GM23338 (cell line): ENCODE results near the gene SLC26A4. TPM values are rescaled to one million over a fixed set of nuclear protein-coding genes. Genes with fewer than 3 reads are reported as not detected.

Experiments used
- ATAC-seq: fragments of 200-7000 bp; cut with Tn5 transposase; 3 replicates; pipeline ENCODE4 v1.9.1; 2020
- DNase-seq: peaks from one replicate; pipeline ENCODE4 v3.0.0-alpha.2; 2015; ENCODE audit warnings: low spot score
- H2AFZ ChIP-seq: fragments of 200-600 bp; sonication (generic); 2 replicates; pipeline ENCODE4 v1.8.0; 2016; ENCODE audit warnings: antibody characterized with exemption, mild to moderate bottlenecking, moderate library complexity
- H3F3A ChIP-seq: fragments of 200-600 bp; sonication (generic); replicated peaks from 2 replicates; pipeline ENCODE4 v1.8.0; 2017; ENCODE audit warnings: antibody characterized with exemption, mixed run types, low read depth
- H3K27ac ChIP-seq: fragments of 200-600 bp; sonication (generic); 2 replicates; pipeline ENCODE4 v1.6.1; 2016; ENCODE audit warnings: low read depth
- H3K27me3 ChIP-seq: fragments of 200-600 bp; sonication (generic); 2 replicates; pipeline ENCODE4 v1.8.0; 2016; ENCODE audit warnings: mild to moderate bottlenecking, mixed run types, moderate library complexity; ENCODE audit not compliant: insufficient read depth
- H3K36me3 ChIP-seq: fragments of 200-600 bp; sonication (generic); 2 replicates; pipeline ENCODE4 v1.8.0; 2016; ENCODE audit warnings: mild to moderate bottlenecking; ENCODE audit not compliant: insufficient read depth
- H3K4me1 ChIP-seq: fragments of 200-600 bp; sonication (generic); 2 replicates; pipeline ENCODE4 v1.8.0; 2016; ENCODE audit warnings: mild to moderate bottlenecking, moderate library complexity; ENCODE audit not compliant: insufficient read depth
- H3K4me2 ChIP-seq: fragments of 200-600 bp; sonication (generic); 2 replicates; pipeline ENCODE4 v1.7.1; 2017; ENCODE audit warnings: mixed run types
- H3K4me3 ChIP-seq: fragments of 200-600 bp; sonication (generic); 2 replicates; pipeline ENCODE4 v1.6.1; 2016; ENCODE audit warnings: mixed run types
- H3K79me2 ChIP-seq: fragments of 200-600 bp; sonication (generic); replicated peaks from 2 replicates; pipeline ENCODE4 v1.8.0; 2017; ENCODE audit warnings: mild to moderate bottlenecking; ENCODE audit not compliant: insufficient read depth
- H3K9me2 ChIP-seq: fragments of 200-600 bp; sonication (generic); 2 replicates; pipeline ENCODE4 v1.8.0; 2017; ENCODE audit not compliant: insufficient read depth
- H4K20me1 ChIP-seq: fragments of 200-600 bp; sonication (generic); replicated peaks from 2 replicates; pipeline ENCODE4 v1.8.0; 2017; ENCODE audit warnings: mild to moderate bottlenecking; ENCODE audit not compliant: insufficient read depth
- H3K27ac Mint-ChIP-seq: 2 replicates; pipeline ENCODE4 v1.8.0; 2020; ENCODE audit warnings: inconsistent platforms, mild to moderate bottlenecking, moderate library complexity, mixed read lengths
- H3K27me3 Mint-ChIP-seq: 3 replicates; pipeline ENCODE4 v1.8.0; 2022; ENCODE audit warnings: low read depth, mild to moderate bottlenecking, moderate library complexity, mixed read lengths, inconsistent platforms; ENCODE audit not compliant: insufficient read depth, poor library complexity
- H3K36me3 Mint-ChIP-seq: 3 replicates; pipeline ENCODE4 v1.8.0; 2021; ENCODE audit warnings: low read depth, mild to moderate bottlenecking, inconsistent platforms, moderate library complexity, mixed read lengths
- H3K4me1 Mint-ChIP-seq: 3 replicates; pipeline ENCODE4 v1.8.0; 2020; ENCODE audit warnings: mild to moderate bottlenecking, inconsistent platforms, mixed read lengths
- H3K4me3 Mint-ChIP-seq: 3 replicates; pipeline ENCODE4 v1.8.0; 2021; ENCODE audit warnings: moderate library complexity, mild to moderate bottlenecking, inconsistent platforms, mixed read lengths
- H3K9me3 Mint-ChIP-seq: 3 replicates; pipeline ENCODE4 v1.8.0; 2020; ENCODE audit warnings: moderate library complexity, mild to moderate bottlenecking, inconsistent platforms, mixed read lengths
- CREB1 ChIP-seq: fragments of 250-450 bp; sonication (Bioruptor Pico); IDR thresholded peaks from 2 replicates; pipeline ENCODE4 v1.5.0; 2020; ENCODE audit warnings: low read depth, mild to moderate bottlenecking, moderate library complexity
- CTCF ChIP-seq, 2 experiments: fragments of 200-600 bp in 1 of 2; sonication (generic) in 1 of 2; conservative IDR thresholded peaks; 2 replicates each; pipeline versions ENCODE4 v1.5.1 to v1.6.1; 2016 to 2017; ENCODE audit warnings: antibody characterized with exemption in 2 of 2, low read depth in 2 of 2, mild to moderate bottlenecking in 2 of 2, moderate library complexity in 1 of 2
- ETS1 ChIP-seq: IDR thresholded peaks from 2 replicates; pipeline ENCODE4 v1.6.1; 2016; ENCODE audit warnings: antibody characterized with exemption
- EZH2 ChIP-seq: fragments of 200-600 bp; sonication (generic); IDR thresholded peaks from one replicate; pipeline ENCODE4 v1.8.0; 2017; ENCODE audit warnings: antibody characterized with exemption, mild to moderate bottlenecking, low read depth; ENCODE audit not compliant: unreplicated experiment
- EZH2phosphoT487 ChIP-seq: fragments of 200-600 bp; sonication (generic); IDR thresholded peaks from one replicate; pipeline ENCODE4 v1.8.1; 2018; ENCODE audit warnings: antibody characterized with exemption; ENCODE audit not compliant: unreplicated experiment
- JUNB ChIP-seq: IDR thresholded peaks from one replicate; pipeline ENCODE4 v1.6.1; 2016; ENCODE audit warnings: antibody characterized with exemption; ENCODE audit not compliant: unreplicated experiment
- NANOG ChIP-seq: IDR thresholded peaks from 2 replicates; pipeline ENCODE4 v1.6.1; 2016; ENCODE audit warnings: antibody characterized with exemption, borderline replicate concordance
- POLR2AphosphoS5 ChIP-seq: IDR thresholded peaks from 2 replicates; pipeline ENCODE4 v1.6.1; 2016; ENCODE audit warnings: antibody characterized with exemption, low read depth
- REST ChIP-seq: IDR thresholded peaks from one replicate; pipeline ENCODE4 v1.6.1; 2018; ENCODE audit warnings: antibody characterized with exemption; ENCODE audit not compliant: unreplicated experiment
- STAT1 ChIP-seq: IDR thresholded peaks from one replicate; pipeline ENCODE4 v1.6.1; 2016; ENCODE audit warnings: antibody characterized with exemption; ENCODE audit not compliant: unreplicated experiment
- ZNF114 ChIP-seq: fragments of 250-450 bp; sonication (Bioruptor Pico); IDR thresholded peaks from 2 replicates; pipeline ENCODE4 v1.5.0; 2020; ENCODE audit warnings: mild to moderate bottlenecking, moderate library complexity
- ZNF331 ChIP-seq: fragments of 250-450 bp; sonication (Bioruptor Pico); IDR thresholded peaks from 2 replicates; pipeline ENCODE4 v1.5.0; 2020; ENCODE audit warnings: low read depth, mild to moderate bottlenecking, moderate library complexity
- ZNF462 ChIP-seq: fragments of 250-450 bp; sonication (Bioruptor Pico); IDR thresholded peaks from 2 replicates; pipeline ENCODE4 v1.5.0; 2020; ENCODE audit warnings: mild to moderate bottlenecking, moderate library complexity
- polyA plus RNA-seq: library from polyadenylated mRNA; unstranded; fragments of >200 nt; fragmentation: Nextera tagmentation; extraction: Ambion mirVana; gene quantifications from 2 replicates; pipeline ENCODE4 v1.2.1, GENCODE V29; 2016
- total RNA-seq: library from RNA; depleted of rRNA; stranded (reverse); fragments of >200 nt; shearing (Covaris generic); gene quantifications from 2 replicates; pipeline ENCODE4 v1.2.3, GENCODE V29; 2014

The SLC26A4 gene
- total and polyA plus RNA-seq, 2 experiments from 2014 or later = 0.07 TPM; not detected in 1

GRCh38 chr7:107751113-107751512, 90.5 kb downstream of the SLC26A4 start:
- peaks cover 20% of the 10 kb centered on the region for H4K20me1 ChIP-seq

More at GRCh38 chr7:107751113-107751512, 90.5 kb downstream of the SLC26A4 start:
- H3K27ac Mint-ChIP-seq = no peak overlapping the region
- no peaks in the 10 kb centered on the region for H3K9me3 Mint-ChIP-seq
- no peaks in the 10 kb centered on the region for H3K9me2 ChIP-seq
- peaks cover 52% of the 10 kb centered on the region; the same call in 1 of the 2 replicates for H3K36me3 ChIP-seq
- H2AFZ ChIP-seq = no peak overlapping the region
- ATAC-seq = peak; percentile 59
- no peak overlapping the region for H3K4me3 Mint-ChIP-seq
- no peaks in the 10 kb centered on the region for H3K4me1 Mint-ChIP-seq
- peaks cover 7% of the 10 kb centered on the region for H3K4me1 ChIP-seq
- H3F3A ChIP-seq = no peaks in the 10 kb centered on the region
- H3K36me3 Mint-ChIP-seq = peaks cover 57% of the 10 kb centered on the region
- no peak overlapping the region for H3K27ac ChIP-seq
- TF ChIP-seq CREB1 (no peak), EZH2phosphoT487 (no peak), ETS1 (no peak), EZH2 (no peak), REST (no peak), NANOG (no peak), ZNF462 (no peak), CTCF (conservative IDR thresholded peaks at IDR 0.05; ENCODE audit: low read depth in 2 of 2) (no peak), STAT1 (no peak), ZNF114 (CRISPR knock-in tag) (no peak), ZNF331 (CRISPR knock-in tag) (no peak), JUNB (no peak), POLR2AphosphoS5 (no peak)
- H3K27me3 Mint-ChIP-seq = no peaks in the 10 kb centered on the region
- H3K27me3 ChIP-seq = no peaks in the 10 kb centered on the region
- H3K79me2 ChIP-seq = peaks cover 39% of the 10 kb centered on the region
- no peak overlapping the region for H3K4me3 ChIP-seq
- no peak overlapping the region for H3K4me2 ChIP-seq
- DNase-seq = peak; percentile 42
